Measurements from ENCODE around the gene SHCBP1L. TPM values are rescaled to one million over a fixed set of nuclear protein-coding genes. Genes with fewer than 3 reads are reported as not detected.

Gene SHCBP1L
- total RNA-seq, 2 experiments from 2014 or later: not detected

- no peak overlapping the region for H3K4me3 Mint-ChIP-seq
- POLR2A ChIA-PET: no interaction called here
- peaks cover 12% of the 10 kb centered on the region for H3K27me3 Mint-ChIP-seq
- ATAC-seq (no peak), DNase-seq (no peak)
- H3K27ac Mint-ChIP-seq: no peak overlapping the region
- TF ChIP-seq CTCF (IDR thresholded peaks at IDR 0.05): no peak
- H3K36me3 Mint-ChIP-seq (ENCODE audit: low read depth): no peaks in the 10 kb centered on the region
- CTCF ChIA-PET: no interaction called here
- no peaks in the 10 kb centered on the region for H3K9me3 Mint-ChIP-seq
- intact Hi-C loops (cut with micrococcal nuclease): no loop called here
- H3K4me1 Mint-ChIP-seq (ENCODE audit: low read depth): no peaks in the 10 kb centered on the region
Measured at GRCh38 chr1:182972231-182972630, 19.3 kb upstream of the SHCBP1L start.

- Mint-ChIP-seq H3K4me3 (no peak overlapping the region), H3K4me1 (ENCODE audit: low read depth) (no peaks in the 10 kb centered on the region), H3K27ac (no peak overlapping the region), H3K27me3 (peaks cover 12% of the 10 kb centered on the region), H3K36me3 (ENCODE audit: low read depth) (no peaks in the 10 kb centered on the region), H3K9me3 (no peaks in the 10 kb centered on the region)
- intact Hi-C loops (cut with micrococcal nuclease): no loop called here
- CTCF ChIA-PET: no interaction called here
- DNase-seq (no peak), ATAC-seq (no peak)
- TF ChIP-seq CTCF (IDR thresholded peaks at IDR 0.05): no peak
- POLR2A ChIA-PET: interaction anchor here (0.7 kb wide), 1 partner anchor 292 kb away, joined by 6 read pairs; no protein-coding TSS in a partner anchor
Measured at GRCh38 chr1:182971219-182971618, 18.3 kb upstream of the SHCBP1L start.

GRCh38 chr1:182968836-182969734 is 16.1 kb upstream of the SHCBP1L start:
- no peak for ATAC-seq
- Mint-ChIP-seq H3K36me3 (ENCODE audit: low read depth) (no peaks in the 10 kb centered on the region), H3K9me3 (no peaks in the 10 kb centered on the region), H3K27ac (no peak overlapping the region), H3K4me1 (ENCODE audit: low read depth) (no peaks in the 10 kb centered on the region), H3K27me3 (peaks cover 8% of the 10 kb centered on the region), H3K4me3 (no peak overlapping the region)
- intact Hi-C loops (cut with micrococcal nuclease): no loop called here
- no peak for DNase-seq
- CTCF ChIA-PET: no interaction called here
- POLR2A ChIA-PET: no interaction called here
- no peak for TF ChIP-seq CTCF (IDR thresholded peaks at IDR 0.05)

- H3K9me3 Mint-ChIP-seq: no peaks in the 10 kb centered on the region
- ATAC-seq (no peak), DNase-seq (no peak)
- ChIA-PET CTCF (no interaction called here), POLR2A (no interaction called here)
- no peaks in the 10 kb centered on the region for H3K36me3 Mint-ChIP-seq (ENCODE audit: low read depth)
- H3K4me3 Mint-ChIP-seq: no peak overlapping the region
- TF ChIP-seq CTCF (IDR thresholded peaks at IDR 0.05): no peak
- intact Hi-C loops (cut with micrococcal nuclease): no loop called here
- peaks cover 5% of the 10 kb centered on the region for H3K27me3 Mint-ChIP-seq
- no peaks in the 10 kb centered on the region for H3K4me1 Mint-ChIP-seq (ENCODE audit: low read depth)
- no peak overlapping the region for H3K27ac Mint-ChIP-seq
Measured at GRCh38 chr1:182968151-182968741, 15.3 kb upstream of the SHCBP1L start.

GRCh38 chr1:182965861-182966260 is 12.9 kb upstream of the SHCBP1L start:
- POLR2A ChIA-PET: interaction anchor here (1.1 kb wide), 1 partner anchor 125 kb away, joined by 3 read pairs; no protein-coding TSS in a partner anchor
- ATAC-seq (no peak), DNase-seq (no peak)
- CTCF ChIA-PET: interaction anchor here (1.1 to 1.7 kb wide), 2 partner anchors 262 to 316 kb away, joined by 4 to 8 read pairs; no protein-coding TSS in a partner anchor
- H3K27ac Mint-ChIP-seq: no peak overlapping the region
- no peaks in the 10 kb centered on the region for H3K9me3 Mint-ChIP-seq
- H3K27me3 Mint-ChIP-seq: peaks cover 6% of the 10 kb centered on the region
- TF ChIP-seq CTCF (IDR thresholded peaks at IDR 0.05): no peak
- intact Hi-C loops (cut with micrococcal nuclease): no loop called here
- H3K4me1 Mint-ChIP-seq (ENCODE audit: low read depth): no peaks in the 10 kb centered on the region
- H3K4me3 Mint-ChIP-seq: no peak overlapping the region
- H3K36me3 Mint-ChIP-seq (ENCODE audit: low read depth): no peaks in the 10 kb centered on the region
